ENCODE results near the gene CADM2. TPM values are rescaled to one million over a fixed set of nuclear protein-coding genes. Genes with fewer than 3 reads are reported as not detected.
A peak's percentile ranks its signal among the peaks of the same experiment; 100 is the strongest.

CADM2 gene
- total and polyA plus RNA-seq, 4 donors = 1.3 to 1.8 TPM; not detected in 2

DNA sequence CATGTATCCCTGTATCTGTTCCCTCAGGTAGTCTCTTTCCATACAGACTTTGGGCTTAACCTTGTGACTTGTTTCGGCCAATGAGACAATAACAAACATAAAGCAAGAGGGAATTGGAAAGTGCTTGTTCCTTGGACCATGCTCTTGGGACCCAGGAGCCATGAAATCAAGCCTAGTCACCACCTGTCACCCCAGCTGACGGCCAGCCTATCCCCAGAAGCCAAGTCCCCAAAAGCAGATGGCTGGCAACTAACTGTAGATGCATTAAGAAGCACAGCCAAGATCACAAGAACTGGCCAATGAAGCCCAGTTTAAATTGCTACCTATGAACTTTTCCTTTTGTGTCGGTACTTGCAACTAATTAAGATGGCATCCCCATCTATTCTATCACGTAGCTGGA lies 822.0 kb downstream of the CADM2 start:
- ATAC-seq (ENCODE audit: low FRiP score) = no peak
- H3K27ac ChIP-seq (ENCODE audit: low read depth in 1 of 2, low read length in 2 of 2) = no peak overlapping the region
- H3K4me3 ChIP-seq (ENCODE audit: low read length in 2 of 2) = no peak overlapping the region
- peaks cover 1% of the 10 kb centered on the region for H3K9me3 ChIP-seq (ENCODE audit: control insufficient read depth, low read length)
- DNase-seq = no peak
- H3K4me1 ChIP-seq (ENCODE audit: control insufficient read depth in 1 of 2, insufficient read depth in 2 of 2, low read length in 2 of 2) = no peaks in the 10 kb centered on the region
- WGBS, 2 donors = 88 to 93% methylated on average over 4 of the region's 4 CpGs
- no peaks in the 10 kb centered on the region for H3K27me3 ChIP-seq (ENCODE audit: control insufficient read depth in 1 of 2, insufficient read depth in 2 of 2, low read length in 1 of 2)
- intact Hi-C loops (cut with DNase I) = no loop called here
- H3K36me3 ChIP-seq (ENCODE audit: control insufficient read depth in 1 of 2, insufficient read depth in 2 of 2, low read length in 1 of 2) = no peaks in the 10 kb centered on the region

DNA sequence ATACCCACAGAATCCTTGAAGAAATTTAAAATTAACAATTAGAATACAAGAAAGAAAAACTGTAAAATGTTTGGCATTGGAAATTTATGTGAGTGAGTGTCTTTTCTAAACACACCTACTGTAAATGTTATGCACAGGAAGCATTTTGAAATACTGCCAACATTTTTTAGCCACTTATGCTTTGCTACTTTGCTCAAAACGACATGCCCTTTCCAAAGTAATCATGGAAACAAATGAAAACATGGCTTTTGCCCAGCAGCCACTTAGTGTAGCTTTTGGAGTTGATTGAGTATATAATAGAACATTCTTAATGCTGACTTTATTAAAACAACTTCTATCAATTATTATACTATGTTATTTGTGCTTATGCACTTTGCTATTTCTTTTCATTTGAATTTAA lies 823.0 kb downstream of the CADM2 start:
- no peaks in the 10 kb centered on the region for H3K27me3 ChIP-seq (ENCODE audit: control insufficient read depth in 1 of 2, insufficient read depth in 2 of 2, low read length in 1 of 2)
- intact Hi-C loops (cut with DNase I) = no loop called here
- DNase-seq (no peak), ATAC-seq (ENCODE audit: low FRiP score) (no peak)
- no peak overlapping the region for H3K27ac ChIP-seq (ENCODE audit: low read depth in 1 of 2, low read length in 2 of 2)
- H3K4me1 ChIP-seq (ENCODE audit: control insufficient read depth in 1 of 2, insufficient read depth in 2 of 2, low read length in 2 of 2) = no peaks in the 10 kb centered on the region
- WGBS, 2 donors = 0 to 2% methylated on average over 1 of the region's 1 CpG
- H3K4me3 ChIP-seq (ENCODE audit: low read length in 2 of 2) = no peak overlapping the region
- no peaks in the 10 kb centered on the region for H3K36me3 ChIP-seq (ENCODE audit: control insufficient read depth in 1 of 2, insufficient read depth in 2 of 2, low read length in 1 of 2)
- H3K9me3 ChIP-seq (ENCODE audit: control insufficient read depth, low read length) = peaks cover 1% of the 10 kb centered on the region

DNA sequence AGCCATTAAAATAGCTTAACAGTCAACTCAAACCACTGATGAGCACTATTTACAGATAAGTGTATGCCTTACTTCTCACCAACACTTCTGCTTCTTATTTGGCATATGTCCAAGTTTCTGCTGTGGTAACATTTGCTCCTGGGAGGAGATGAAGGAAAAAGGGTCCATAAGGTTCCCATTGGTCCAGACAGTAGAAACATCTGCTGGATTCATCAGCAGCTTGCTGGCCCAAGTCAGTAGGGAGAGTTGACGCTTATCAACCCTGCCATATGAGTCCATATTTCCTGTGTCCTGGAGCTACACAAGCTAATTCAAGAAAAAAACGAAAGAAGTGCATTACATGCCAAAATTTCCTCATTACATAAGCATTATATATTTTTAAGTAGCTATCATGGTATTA lies 824.5 kb downstream of the CADM2 start:
- Histone ChIP-seq H3K36me3 (ENCODE audit: control insufficient read depth in 1 of 2, insufficient read depth in 2 of 2, low read length in 1 of 2) (no peaks in the 10 kb centered on the region), H3K4me1 (ENCODE audit: control insufficient read depth in 1 of 2, insufficient read depth in 2 of 2, low read length in 2 of 2) (no peaks in the 10 kb centered on the region), H3K27ac (ENCODE audit: low read depth in 1 of 2, low read length in 2 of 2) (no peak overlapping the region), H3K4me3 (ENCODE audit: low read length in 2 of 2) (no peak overlapping the region), H3K27me3 (ENCODE audit: control insufficient read depth in 1 of 2, insufficient read depth in 2 of 2, low read length in 1 of 2) (no peaks in the 10 kb centered on the region), H3K9me3 (ENCODE audit: control insufficient read depth, low read length) (peaks cover 1% of the 10 kb centered on the region)
- no peak for DNase-seq
- intact Hi-C loops (cut with DNase I) = no loop called here
- WGBS, 2 donors = 43 to 44% methylated on average over 2 of the region's 2 CpGs
- ATAC-seq (ENCODE audit: low FRiP score) = no peak

DNA sequence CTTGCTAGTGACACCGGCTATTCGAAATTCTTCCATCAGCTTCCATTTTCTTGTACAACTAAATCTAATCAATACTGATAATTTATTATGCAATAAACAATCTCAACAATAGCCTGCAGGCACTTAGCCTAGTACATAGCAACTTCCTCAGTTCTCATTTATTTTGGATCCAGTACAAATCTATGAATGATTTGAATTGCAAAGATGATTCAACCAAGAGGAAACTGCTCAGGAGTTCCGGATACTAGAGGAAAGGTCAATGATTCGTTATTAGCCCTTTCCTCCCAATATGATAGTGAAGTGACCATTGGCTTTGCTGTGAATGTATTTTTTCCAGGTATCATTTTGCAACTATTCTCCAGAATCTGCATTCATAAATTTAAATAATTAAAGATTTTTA lies 827.0 kb downstream of the CADM2 start:
- ATAC-seq (ENCODE audit: low FRiP score) (no peak), DNase-seq (no peak)
- no peak overlapping the region for H3K4me3 ChIP-seq (ENCODE audit: low read length in 2 of 2)
- peaks cover 1% of the 10 kb centered on the region for H3K9me3 ChIP-seq (ENCODE audit: control insufficient read depth, low read length)
- no peaks in the 10 kb centered on the region for H3K27me3 ChIP-seq (ENCODE audit: control insufficient read depth in 1 of 2, insufficient read depth in 2 of 2, low read length in 1 of 2)
- no peaks in the 10 kb centered on the region for H3K36me3 ChIP-seq (ENCODE audit: control insufficient read depth in 1 of 2, insufficient read depth in 2 of 2, low read length in 1 of 2)
- H3K4me1 ChIP-seq (ENCODE audit: control insufficient read depth in 1 of 2, insufficient read depth in 2 of 2, low read length in 2 of 2) = no peaks in the 10 kb centered on the region
- 75 to 79% methylated on average over 4 of the region's 4 CpGs for WGBS, 2 donors
- intact Hi-C loops (cut with DNase I) = no loop called here
- H3K27ac ChIP-seq (ENCODE audit: low read depth in 1 of 2, low read length in 2 of 2) = no peak overlapping the region

DNA sequence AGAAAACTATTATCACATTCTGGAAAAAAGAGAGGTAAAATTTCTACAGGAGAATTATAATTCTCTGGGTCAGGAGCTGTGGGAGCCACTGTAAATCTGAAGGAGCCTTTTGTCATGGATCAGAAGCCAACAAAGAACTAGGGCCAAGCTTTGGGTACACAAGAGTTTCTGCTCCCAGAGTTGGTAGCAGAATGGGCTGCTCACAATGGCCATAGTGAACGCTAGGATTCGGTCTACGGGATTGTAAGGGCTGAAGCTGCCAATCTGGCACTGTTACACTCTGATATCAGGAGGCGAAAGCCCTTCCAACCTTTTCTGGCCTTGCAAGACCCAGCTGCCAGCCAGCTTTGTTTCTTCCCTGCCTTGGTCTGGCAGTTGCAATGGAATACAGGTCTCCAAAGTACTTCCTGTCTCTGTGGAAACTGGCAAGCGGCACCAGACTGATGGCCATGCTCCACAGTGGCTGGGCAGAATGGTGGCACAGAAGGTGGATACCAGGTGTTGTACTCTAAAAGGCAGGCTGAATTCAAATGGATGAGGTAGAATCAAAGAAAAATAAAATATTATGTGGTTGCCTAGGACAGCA lies 831.7 kb downstream of the CADM2 start:
- Histone ChIP-seq H3K4me1 (ENCODE audit: control insufficient read depth in 1 of 2, insufficient read depth in 2 of 2, low read length in 2 of 2) (no peaks in the 10 kb centered on the region), H3K4me3 (ENCODE audit: low read length in 2 of 2) (no peak overlapping the region), H3K9me3 (ENCODE audit: control insufficient read depth, low read length) (no peaks in the 10 kb centered on the region), H3K27ac (ENCODE audit: low read depth in 1 of 2, low read length in 2 of 2) (no peak overlapping the region), H3K27me3 (ENCODE audit: control insufficient read depth in 1 of 2, insufficient read depth in 2 of 2, low read length in 1 of 2) (no peaks in the 10 kb centered on the region), H3K36me3 (ENCODE audit: control insufficient read depth in 1 of 2, insufficient read depth in 2 of 2, low read length in 1 of 2) (no peaks in the 10 kb centered on the region)
- intact Hi-C loops (cut with DNase I) = no loop called here
- WGBS, 2 donors = 13 to 15% methylated on average over 5 of the region's 5 CpGs
- ATAC-seq (ENCODE audit: low FRiP score) (no peak), DNase-seq (peak in 1 of 2 donors; percentile 38)

DNA sequence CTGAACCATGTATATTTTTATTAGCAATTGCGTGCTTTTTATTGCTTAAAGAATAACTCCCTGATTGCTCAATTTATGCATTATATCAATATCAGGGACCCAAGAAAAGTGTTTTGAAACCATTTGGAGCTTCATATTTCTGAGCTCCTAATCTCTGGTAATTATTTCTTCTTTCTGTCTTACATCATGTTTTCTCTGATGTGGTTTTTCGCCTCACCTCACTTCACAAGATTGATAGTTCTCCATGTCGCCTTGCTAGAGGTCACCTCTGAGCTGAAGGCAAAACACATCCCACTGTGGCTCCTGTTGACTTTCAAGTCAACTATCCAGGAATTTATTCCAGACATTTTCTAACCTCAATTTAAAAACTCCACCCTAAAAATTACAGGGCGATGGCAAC lies 837.4 kb downstream of the CADM2 start:
- Histone ChIP-seq H3K4me1 (ENCODE audit: control insufficient read depth in 1 of 2, insufficient read depth in 2 of 2, low read length in 2 of 2) (no peaks in the 10 kb centered on the region), H3K9me3 (ENCODE audit: control insufficient read depth, low read length) (no peaks in the 10 kb centered on the region), H3K27me3 (ENCODE audit: control insufficient read depth in 1 of 2, insufficient read depth in 2 of 2, low read length in 1 of 2) (no peaks in the 10 kb centered on the region), H3K4me3 (ENCODE audit: low read length in 2 of 2) (no peak overlapping the region), H3K27ac (ENCODE audit: low read depth in 1 of 2, low read length in 2 of 2) (no peak overlapping the region), H3K36me3 (ENCODE audit: control insufficient read depth in 1 of 2, insufficient read depth in 2 of 2, low read length in 1 of 2) (no peaks in the 10 kb centered on the region)
- no peak for ATAC-seq (ENCODE audit: low FRiP score)
- no peak for DNase-seq
- 33 to 51% methylated on average over 4 of the region's 4 CpGs for whole genome bisulfite sequencing, 2 donors
- intact Hi-C loops (cut with DNase I) = no loop called here

DNA sequence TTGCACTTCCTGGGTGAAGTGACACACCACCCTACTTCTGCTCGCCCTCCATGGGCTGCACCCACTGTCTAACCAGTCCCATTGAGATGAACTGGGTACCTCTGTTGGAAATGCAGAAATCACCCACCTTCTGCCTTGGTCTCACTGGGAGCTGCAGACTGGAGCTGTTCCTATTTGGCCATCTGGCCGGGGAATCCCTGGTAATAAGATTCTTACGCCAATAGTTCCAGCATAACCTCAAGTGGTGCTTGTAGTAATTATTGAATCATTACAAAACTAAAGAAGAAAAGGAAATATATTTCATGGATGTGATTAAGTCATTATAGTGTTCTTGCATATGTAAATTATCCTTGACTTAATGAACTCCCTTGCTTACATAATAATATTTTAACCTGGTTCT lies 841.9 kb downstream of the CADM2 start:
- H3K36me3 ChIP-seq (ENCODE audit: control insufficient read depth in 1 of 2, insufficient read depth in 2 of 2, low read length in 1 of 2) = no peaks in the 10 kb centered on the region
- intact Hi-C loops (cut with DNase I) = no loop called here
- H3K27me3 ChIP-seq (ENCODE audit: control insufficient read depth in 1 of 2, insufficient read depth in 2 of 2, low read length in 1 of 2) = no peaks in the 10 kb centered on the region
- H3K4me1 ChIP-seq (ENCODE audit: control insufficient read depth in 1 of 2, insufficient read depth in 2 of 2, low read length in 2 of 2) = no peaks in the 10 kb centered on the region
- H3K9me3 ChIP-seq (ENCODE audit: control insufficient read depth, low read length) = no peaks in the 10 kb centered on the region
- no peak overlapping the region for H3K4me3 ChIP-seq (ENCODE audit: low read length in 2 of 2)
- WGBS, 2 donors = 75 to 94% methylated on average over 3 of the region's 3 CpGs
- H3K27ac ChIP-seq (ENCODE audit: low read depth in 1 of 2, low read length in 2 of 2) = no peak overlapping the region
- ATAC-seq (ENCODE audit: low FRiP score) = no peak
- no peak for DNase-seq

DNA sequence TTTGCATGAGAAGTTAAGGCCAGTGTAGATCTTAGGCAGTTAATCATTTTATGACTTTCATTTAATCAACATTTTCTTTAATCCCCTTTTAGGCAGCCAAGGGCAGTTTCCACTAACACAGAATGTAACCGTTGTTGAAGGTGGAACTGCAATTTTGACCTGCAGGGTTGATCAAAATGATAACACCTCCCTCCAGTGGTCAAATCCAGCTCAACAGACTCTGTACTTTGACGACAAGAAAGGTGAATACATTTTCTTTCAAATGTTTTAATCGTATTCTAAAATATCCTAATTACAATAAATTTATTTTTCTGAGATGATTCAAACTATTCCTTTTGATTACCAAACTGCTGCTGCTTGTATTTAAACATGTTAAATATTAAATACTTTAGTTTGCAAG lies 843.2 kb downstream of the CADM2 start:
- H3K4me1 ChIP-seq (ENCODE audit: control insufficient read depth in 1 of 2, insufficient read depth in 2 of 2, low read length in 2 of 2) = no peaks in the 10 kb centered on the region

DNA sequence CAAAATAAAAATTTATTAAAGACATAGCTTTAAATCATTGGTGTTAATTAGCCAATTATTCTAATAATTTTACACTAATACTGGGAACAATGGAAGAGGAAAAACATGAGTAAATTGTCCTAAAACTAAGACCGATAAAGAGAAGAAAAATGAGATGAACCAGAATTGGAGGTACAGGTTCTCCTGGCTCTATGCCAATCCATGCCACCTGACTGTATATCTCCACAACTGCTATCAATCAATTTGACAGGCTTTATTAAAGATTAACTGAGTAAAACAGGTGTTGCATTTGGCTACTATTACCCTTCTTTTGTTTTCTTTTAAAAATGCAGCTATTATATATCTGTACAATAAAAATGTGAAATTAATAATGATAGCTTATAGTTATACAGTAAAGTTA lies 850.0 kb downstream of the CADM2 start:
- no peak for ATAC-seq (ENCODE audit: low FRiP score)
- H3K9me3 ChIP-seq (ENCODE audit: control insufficient read depth, low read length) = no peaks in the 10 kb centered on the region
- DNase-seq = no peak
- no peak overlapping the region for H3K4me3 ChIP-seq (ENCODE audit: low read length in 2 of 2)
- intact Hi-C loops (cut with DNase I) = no loop called here
- H3K27me3 ChIP-seq (ENCODE audit: control insufficient read depth in 1 of 2, insufficient read depth in 2 of 2, low read length in 1 of 2) = peaks cover 0 to 2% of the 10 kb centered on the region in 2 donors
- no peaks in the 10 kb centered on the region for H3K4me1 ChIP-seq (ENCODE audit: control insufficient read depth in 1 of 2, insufficient read depth in 2 of 2, low read length in 2 of 2)
- 88 to 91% methylated on average over 1 of the region's 1 CpG for WGBS, 2 donors
- H3K27ac ChIP-seq (ENCODE audit: low read depth in 1 of 2, low read length in 2 of 2) = no peak overlapping the region
- H3K36me3 ChIP-seq (ENCODE audit: control insufficient read depth in 1 of 2, insufficient read depth in 2 of 2, low read length in 1 of 2) = no peaks in the 10 kb centered on the region

More for the DNA sequence above, 843.2 kb downstream of the CADM2 start:
- WGBS, 2 donors = 18 to 23% methylated on average over 3 of the region's 3 CpGs
- intact Hi-C loops (cut with DNase I) = no loop called here
- peaks cover 0 to under 1% of the 10 kb centered on the region in 2 donors for H3K27me3 ChIP-seq (ENCODE audit: control insufficient read depth in 1 of 2, insufficient read depth in 2 of 2, low read length in 1 of 2)
- no peak overlapping the region for H3K4me3 ChIP-seq (ENCODE audit: low read length in 2 of 2)
- no peaks in the 10 kb centered on the region for H3K36me3 ChIP-seq (ENCODE audit: control insufficient read depth in 1 of 2, insufficient read depth in 2 of 2, low read length in 1 of 2)
- DNase-seq (no peak), ATAC-seq (ENCODE audit: low FRiP score) (no peak)
- no peaks in the 10 kb centered on the region for H3K9me3 ChIP-seq (ENCODE audit: control insufficient read depth, low read length)
- H3K27ac ChIP-seq (ENCODE audit: low read depth in 1 of 2, low read length in 2 of 2) = no peak overlapping the region

All from aorta (tissue), 5 donors.